HCT116 (cell line): Measurements from ENCODE around the gene GABBR2. TPM values are rescaled to one million over a fixed set of nuclear protein-coding genes. Genes with fewer than 3 reads are reported as not detected.

Source experiments
- ATAC-seq: fragments of 200-7000 bp; cut with Tn5 transposase; 2 replicates; pipeline ENCODE4 v1.9.1; 2020; ENCODE audit warnings: mild to moderate bottlenecking, moderate library complexity
- BruUV-seq: library from RNA; stranded (reverse); fragments of 400-500 nt; replicated peaks from 2 replicates; lab custom pipeline; 2021; lab: Mats Ljungman, UMichigan
- CTCF ChIA-PET: fragments of 300-600 bp; sonication (Branson Sonifier 250); formaldehyde crosslinking; loops from one replicate; lab custom pipeline; 2021; ENCODE audit warnings: antibody characterized with exemption; lab: Charles Lee
- POLR2A ChIA-PET: fragments of 300-600, 350-600 bp; sonication (Branson Sonifier 250); formaldehyde crosslinking; loops from one replicate; lab custom pipeline; 2021; ENCODE audit warnings: antibody characterized with exemption; lab: Charles Lee
- RAD21 ChIA-PET, 2 experiments: fragments of 300-600 bp; sonication (Branson Sonifier 250); formaldehyde crosslinking; loops; one replicate each; lab custom pipeline; 2023; ENCODE audit warnings: low total read pairs in 2 of 2; ENCODE audit not compliant: uncharacterized antibody in 2 of 2, unreplicated experiment in 2 of 2, low non-redundant PET in 1 of 2; lab: Charles Lee
- DNase-seq: peaks from one replicate; pipeline ENCODE4 v3.0.0-alpha.2; 2010; ENCODE audit warnings: low read depth, low spot score
- H2AFZ ChIP-seq: fragments of 200-600 bp; shearing (Covaris generic), sonication (generic); 2 replicates; pipeline ENCODE4 v1.6.1; 2017; ENCODE audit warnings: low read depth, mixed run types, mixed read lengths, antibody characterized with exemption, low read length; ENCODE audit not compliant: poor library complexity, severe bottlenecking
- H3K27ac ChIP-seq: 2 replicates; pipeline ENCODE4 v1.5.1; 2012; ENCODE audit warnings: low read depth, low read length
- H3K27me3 ChIP-seq: fragments of 200-600 bp; sonication (generic); 2 replicates; pipeline ENCODE4 v1.6.1; 2016; ENCODE audit warnings: mixed run types, low read length, mixed read lengths; ENCODE audit not compliant: insufficient read depth
- H3K36me3 ChIP-seq, 2 experiments: fragments of 200-500 bp in 1 of 2; fragments of 200-600 bp in 1 of 2; sonication (Bioruptor generic) in 1 of 2; sonication (generic) in 1 of 2; 2 replicates each; pipeline versions ENCODE4 v1.5.1 to v1.6.1; 2014 to 2016; ENCODE audit warnings: low read length in 2 of 2, inconsistent platforms in 1 of 2, mixed read lengths in 1 of 2, mixed run types in 1 of 2; ENCODE audit not compliant: insufficient read depth in 2 of 2, control insufficient read depth in 1 of 2
- H3K4me1 ChIP-seq, 2 experiments: fragments of 200-600 bp in 1 of 2; sonication (generic) in 1 of 2; 2 replicates each; pipeline versions ENCODE4 v1.5.1 to v1.6.1; 2012 to 2017; ENCODE audit warnings: low read length in 2 of 2, inconsistent platforms in 1 of 2, mild to moderate bottlenecking in 1 of 2, mixed read lengths in 1 of 2, mixed run types in 1 of 2, moderate library complexity in 1 of 2; ENCODE audit not compliant: insufficient read depth in 2 of 2, control insufficient read depth in 1 of 2
- H3K4me2 ChIP-seq: fragments of 200-600 bp; sonication (generic); 2 replicates; pipeline ENCODE4 v1.6.1; 2017; ENCODE audit warnings: mixed run types, low read length, mixed read lengths
- H3K4me3 ChIP-seq, 2 experiments: fragments of 200-600 bp in 1 of 2; sonication (generic) in 1 of 2; replicated peaks in 1 of 2; 2 replicates each; pipeline ENCODE4 v1.5.1; 2011 to 2016; ENCODE audit warnings: low read length in 2 of 2, control low read depth in 1 of 2, low read depth in 1 of 2, mild to moderate bottlenecking in 1 of 2, mixed read lengths in 1 of 2, mixed run types in 1 of 2
- H3K79me2 ChIP-seq: fragments of 200-600 bp; sonication (generic); 2 replicates; pipeline ENCODE4 v1.6.1; 2017; ENCODE audit warnings: mild to moderate bottlenecking, mixed run types, low read length, moderate library complexity, mixed read lengths; ENCODE audit not compliant: insufficient read depth
- H3K9ac ChIP-seq: fragments of 200-600 bp; sonication (generic); 2 replicates; pipeline ENCODE4 v1.6.1; 2016; ENCODE audit warnings: low read length, mixed read lengths
- H3K9me2 ChIP-seq: fragments of 200-600 bp; sonication (generic), shearing (Covaris generic); 2 replicates; pipeline ENCODE4 v1.6.1; 2017; ENCODE audit warnings: mixed run types, mild to moderate bottlenecking, moderate library complexity; ENCODE audit not compliant: insufficient read depth
- H3K9me3 ChIP-seq, 2 experiments: fragments of 200-500 bp in 1 of 2; fragments of 200-600 bp in 1 of 2; sonication (Bioruptor generic) in 1 of 2; sonication (generic) in 1 of 2; 2 replicates each; pipeline ENCODE4 v1.6.1; 2014 to 2017; ENCODE audit warnings: low read length in 2 of 2, mixed read lengths in 2 of 2, inconsistent platforms in 1 of 2, low read depth in 1 of 2, mild to moderate bottlenecking in 1 of 2, mixed run types in 1 of 2, moderate library complexity in 1 of 2; ENCODE audit not compliant: control insufficient read depth in 1 of 2, insufficient read depth in 1 of 2
- H4K20me1 ChIP-seq: fragments of 200-600 bp; sonication (generic), shearing (Covaris generic); 2 replicates; pipeline ENCODE4 v1.6.1; 2017; ENCODE audit warnings: mixed run types, mild to moderate bottlenecking, moderate library complexity; ENCODE audit not compliant: insufficient read depth
- ATF3 ChIP-seq: IDR thresholded peaks from 2 replicates; pipeline ENCODE4 v1.6.1; 2012
- EZH2 ChIP-seq: fragments of 200-600 bp; sonication (generic); IDR thresholded peaks from 2 replicates; pipeline ENCODE4 v1.6.1; 2017; ENCODE audit warnings: antibody characterized with exemption, mixed run types
- EZH2phosphoT487 ChIP-seq: fragments of 200-600 bp; IDR thresholded peaks from 2 replicates; pipeline ENCODE4 v1.6.1; 2018; ENCODE audit warnings: antibody characterized with exemption, borderline replicate concordance
- JUND ChIP-seq: IDR thresholded peaks from 2 replicates; pipeline ENCODE4 v1.6.1; 2012
- POLR2A ChIP-seq: IDR thresholded peaks from 2 replicates; pipeline ENCODE4 v1.7.0; 2011; ENCODE audit warnings: borderline replicate concordance; ENCODE audit not compliant: insufficient read depth, insufficient read length; ENCODE audit errors: extremely low read depth
- RAD21 ChIP-seq: IDR thresholded peaks from 2 replicates; pipeline ENCODE4 v1.6.1; 2012; ENCODE audit warnings: low read depth, mild to moderate bottlenecking
- REST ChIP-seq: IDR thresholded peaks from 2 replicates; pipeline ENCODE4 v1.6.1; 2012; ENCODE audit warnings: low read depth
- SIN3A ChIP-seq: IDR thresholded peaks from 2 replicates; pipeline ENCODE4 v1.6.1; 2012; ENCODE audit warnings: low read depth
- TCF7L2 ChIP-seq: IDR thresholded peaks from 2 replicates; pipeline ENCODE4 v1.7.0; 2011; ENCODE audit warnings: borderline replicate concordance, inconsistent platforms; ENCODE audit not compliant: insufficient read depth, insufficient read length; ENCODE audit errors: extremely low read depth
- ZNF274 ChIP-seq: fragments of 200-500 bp; sonication (Bioruptor generic); IDR thresholded peaks from 2 replicates; pipeline ENCODE4 v1.6.1; 2014; ENCODE audit warnings: mild to moderate bottlenecking, low read depth, low read length, inconsistent platforms
- intact Hi-C: fragments of 100-400 bp; cut with micrococcal nuclease; formaldehyde crosslinking; loops from 2 replicates; pipeline ENCODE4 v1.10.0; 2022
- total RNA-seq: library from RNA; stranded (reverse); gene quantifications from one replicate; pipeline ENCODE4 v1.2.1, GENCODE V29; 2021; ENCODE audit not compliant: unreplicated experiment

The GABBR2 gene
- total RNA-seq, 1 experiment from 2014 or later, result 0.15 TPM

- no peak for DNase-seq
These were observed 229.3 kb downstream of the GABBR2 start for GRCh38 chr9:98479449-98479848.

More at GRCh38 chr9:98479449-98479848, 229.3 kb downstream of the GABBR2 start:
- Histone ChIP-seq H3K27me3 (peaks cover 2% of the 10 kb centered on the region; the same call in 1 of the 2 replicates), H3K4me3 (no peak overlapping the region), H3K4me1 (peaks cover 0 to 13% of the 10 kb centered on the region in 2 experiments; a peak in 1 of 4 replicates), H3K79me2 (no peaks in the 10 kb centered on the region), H4K20me1 (no peaks in the 10 kb centered on the region), H3K36me3 (no peaks in the 10 kb centered on the region), H3K4me2 (no peak overlapping the region), H3K9ac (no peak overlapping the region), H3K27ac (no peak overlapping the region), H3K9me3 (no peaks in the 10 kb centered on the region), H2AFZ (no peak overlapping the region), H3K9me2 (no peaks in the 10 kb centered on the region)
- ChIA-PET RAD21 (no interaction called here), POLR2A (no interaction called here), CTCF (no interaction called here)
- TF ChIP-seq TCF7L2 (no peak), ZNF274 (no peak), SIN3A (no peak), ATF3 (no peak), POLR2A (no peak), EZH2phosphoT487 (no peak), RAD21 (no peak), EZH2 (no peak), JUND (no peak), REST (no peak)
- ATAC-seq, result no peak
- no TSS peak for BruUV-seq
- intact Hi-C loops, result no loop called here
